ENCODE measurements around the gene LRIG3. TPM values are rescaled to one million over a fixed set of nuclear protein-coding genes. Genes with fewer than 3 reads are reported as not detected.
"Not testable (repeated sequence)": the region's sequence is repeated elsewhere in the genome, so short reads cannot be mapped to it uniquely, and the experiment has no call there.

The LRIG3 gene
- total and polyA plus RNA-seq, 7 donors, result 1.4 to 5.1 (median 2.9) TPM

- H3K36me3 ChIP-seq (ENCODE audit: insufficient read depth in 1 of 2, low read depth in 1 of 2), result no peaks in the 10 kb centered on the region
- H3K4me3 ChIP-seq, result no peak overlapping the region
- DNase-seq (no peak), ATAC-seq (no peak)
- intact Hi-C loops (cut with DNase I), result no loop called here
- TF ChIP-seq CTCF (IDR thresholded peaks at IDR 0.05), result no peak
- H3K27ac ChIP-seq, result no peak overlapping the region
- H3K4me1 ChIP-seq, result no peaks in the 10 kb centered on the region
- no peaks in the 10 kb centered on the region for H3K27me3 ChIP-seq (ENCODE audit: insufficient read depth in 3 of 3, low read length in 2 of 3)
- 86 to 96% (median 93%) methylated on average over 8 of the region's 8 CpGs for WGBS, 3 donors
- H3K9me3 ChIP-seq, result no peaks in the 10 kb centered on the region
Measured at GRCh38 chr12:58860056-58860787, 60.1 kb downstream of the LRIG3 start.

GRCh38 chr12:58858030-58858429 is 62.3 kb downstream of the LRIG3 start:
- no peak for TF ChIP-seq CTCF (IDR thresholded peaks at IDR 0.05)
- no peaks in the 10 kb centered on the region for H3K27me3 ChIP-seq (ENCODE audit: insufficient read depth in 3 of 3, low read length in 2 of 3)
- H3K4me3 ChIP-seq, result no peak overlapping the region
- no peak for ATAC-seq
- DNase-seq, result no peak
- H3K4me1 ChIP-seq, result no peaks in the 10 kb centered on the region
- H3K36me3 ChIP-seq (ENCODE audit: insufficient read depth in 1 of 2, low read depth in 1 of 2), result no peaks in the 10 kb centered on the region
- intact Hi-C loops (cut with DNase I), result no loop called here
- H3K27ac ChIP-seq, result no peak overlapping the region
- WGBS, 3 donors, result 89 to 95% (median 92%) methylated on average over 5 of the region's 5 CpGs
- H3K9me3 ChIP-seq, result no peaks in the 10 kb centered on the region

GRCh38 chr12:58857206-58857605 is 63.1 kb downstream of the LRIG3 start:
- DNase-seq; intact Hi-C loops (cut with DNase I): not testable (repeated sequence)

GRCh38 chr12:58855630-58856029 is 64.7 kb downstream of the LRIG3 start:
- 87 to 88% (median 88%) methylated on average over 5 of the region's 5 CpGs for WGBS, 3 donors
- H3K4me3 ChIP-seq; H3K9me3 ChIP-seq; ATAC-seq; H3K27me3 ChIP-seq (ENCODE audit: insufficient read depth in 3 of 3, low read length in 2 of 3); DNase-seq; H3K36me3 ChIP-seq (ENCODE audit: insufficient read depth in 1 of 2, low read depth in 1 of 2); H3K4me1 ChIP-seq; intact Hi-C loops (cut with DNase I); H3K27ac ChIP-seq: not testable (repeated sequence)

More at GRCh38 chr12:58857206-58857605, 63.1 kb downstream of the LRIG3 start:
- not testable (repeated sequence) for ATAC-seq; H3K9me3 ChIP-seq; H3K36me3 ChIP-seq (ENCODE audit: insufficient read depth in 1 of 2, low read depth in 1 of 2); H3K4me1 ChIP-seq; H3K27ac ChIP-seq; H3K27me3 ChIP-seq (ENCODE audit: insufficient read depth in 3 of 3, low read length in 2 of 3); H3K4me3 ChIP-seq
- 42 to 54% (median 44%) methylated on average over 1 of the region's 1 CpG for WGBS, 3 donors

GRCh38 chr12:58850826-58851225 is 69.5 kb downstream of the LRIG3 start:
- 65 to 83% (median 66%) methylated on average over 3 of the region's 3 CpGs for WGBS, 3 donors
- DNase-seq, result no peak
- H3K27ac ChIP-seq, result no peak overlapping the region
- no peak overlapping the region for H3K4me3 ChIP-seq
- H3K9me3 ChIP-seq, result no peaks in the 10 kb centered on the region
- TF ChIP-seq CTCF (IDR thresholded peaks at IDR 0.05), result no peak
- intact Hi-C loops (cut with DNase I), result no loop called here
- H3K4me1 ChIP-seq, result no peaks in the 10 kb centered on the region
- H3K27me3 ChIP-seq (ENCODE audit: insufficient read depth in 3 of 3, low read length in 2 of 3), result peaks cover 0 to 4% (median 0%) of the 10 kb centered on the region in 3 donors
- H3K36me3 ChIP-seq (ENCODE audit: insufficient read depth in 1 of 2, low read depth in 1 of 2), result no peaks in the 10 kb centered on the region
- ATAC-seq, result no peak
